ENCODE results near the gene C1GALT1C1.
"Not testable (repeated sequence)": the region's sequence is repeated elsewhere in the genome, so short reads cannot be mapped to it uniquely, and the experiment has no call there.

C1GALT1C1 gene

DNA sequence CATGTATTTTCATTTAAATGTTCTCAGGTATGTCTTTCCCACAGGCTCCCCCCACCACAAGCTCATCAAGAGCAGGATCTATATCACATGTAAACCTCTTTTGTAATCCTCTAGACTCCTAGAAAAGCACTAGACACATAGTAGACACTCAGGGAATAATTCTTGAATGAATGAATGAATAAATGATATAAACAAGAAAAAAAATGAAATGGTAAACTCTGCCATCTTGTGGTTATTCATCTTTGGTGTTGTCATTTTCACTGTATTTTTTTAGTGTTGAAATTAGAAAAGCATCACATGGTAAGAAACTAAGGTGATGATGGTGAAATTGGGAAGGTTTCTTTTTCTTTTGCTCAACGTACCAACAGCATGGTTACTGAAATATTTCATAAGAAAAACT is 34.2 kb upstream of the C1GALT1C1 start:
- no peak for TF ChIP-seq CTCF (IDR thresholded peaks at IDR 0.05; ENCODE audit: low read depth, low read length)
- DNase-seq (ENCODE audit: extremely low read depth, low read depth): no peak

GRCh38 chrX:120662662-120663061 is 32.8 kb upstream of the C1GALT1C1 start:
- TF ChIP-seq CTCF (IDR thresholded peaks at IDR 0.05; ENCODE audit: low read depth, low read length): no peak

DNA sequence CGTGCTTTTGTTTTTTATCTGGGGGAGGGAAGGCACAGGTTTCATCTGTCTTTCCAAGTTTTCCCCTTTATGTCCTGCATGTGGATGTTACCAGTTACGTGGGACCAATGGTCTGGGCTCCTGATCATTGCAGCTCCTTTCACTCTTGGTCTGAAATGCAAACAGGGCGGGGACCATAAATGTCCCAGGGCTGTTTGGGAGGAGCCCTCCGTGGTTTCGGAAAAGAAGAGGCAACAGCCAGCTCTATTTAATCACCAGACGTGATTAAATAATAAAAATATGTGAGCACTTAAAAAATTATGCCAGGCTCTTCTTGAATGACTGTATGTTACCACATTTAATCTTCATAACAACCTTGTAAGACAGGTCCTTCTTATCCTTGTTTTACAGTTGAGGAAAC is 30.8 kb upstream of the C1GALT1C1 start:
- DNase-seq (ENCODE audit: extremely low read depth, low read depth): no peak

More at GRCh38 chrX:120662662-120663061, 32.8 kb upstream of the C1GALT1C1 start:
- no peak for DNase-seq (ENCODE audit: extremely low read depth, low read depth)

GRCh38 chrX:120653000-120653399 is 23.1 kb upstream of the C1GALT1C1 start:
- DNase-seq (ENCODE audit: extremely low read depth, low read depth): no peak

More for the DNA sequence above, 30.8 kb upstream of the C1GALT1C1 start:
- TF ChIP-seq CTCF (IDR thresholded peaks at IDR 0.05; ENCODE audit: low read depth, low read length): no peak

GRCh38 chrX:120652256-120652655 is 22.4 kb upstream of the C1GALT1C1 start:
- DNase-seq (ENCODE audit: extremely low read depth, low read depth): not testable (repeated sequence)

More at GRCh38 chrX:120653000-120653399, 23.1 kb upstream of the C1GALT1C1 start:
- TF ChIP-seq CTCF (IDR thresholded peaks at IDR 0.05; ENCODE audit: low read depth, low read length): no peak

GRCh38 chrX:120647127-120647526 is 17.3 kb upstream of the C1GALT1C1 start:
- DNase-seq (ENCODE audit: extremely low read depth, low read depth): no peak
- TF ChIP-seq CTCF (IDR thresholded peaks at IDR 0.05; ENCODE audit: low read depth, low read length): no peak

GRCh38 chrX:120642871-120643270 is 13.0 kb upstream of the C1GALT1C1 start:
- no peak for DNase-seq (ENCODE audit: extremely low read depth, low read depth)
- TF ChIP-seq CTCF (IDR thresholded peaks at IDR 0.05; ENCODE audit: low read depth, low read length): no peak

- DNase-seq (ENCODE audit: extremely low read depth, low read depth): no peak
- TF ChIP-seq CTCF (IDR thresholded peaks at IDR 0.05; ENCODE audit: low read depth, low read length): no peak
Observed at GRCh38 chrX:120638619-120639018, 8.8 kb upstream of the C1GALT1C1 start.
